ENCODE results near the gene HPN. TPM values are rescaled to one million over a fixed set of nuclear protein-coding genes. Genes with fewer than 3 reads are reported as not detected.
A peak's percentile ranks its signal among the peaks of the same experiment; 100 is the strongest.

HPN gene
- polyA plus RNA-seq, 4 donors = 92.2 to 137 (median 98.5) TPM

DNA sequence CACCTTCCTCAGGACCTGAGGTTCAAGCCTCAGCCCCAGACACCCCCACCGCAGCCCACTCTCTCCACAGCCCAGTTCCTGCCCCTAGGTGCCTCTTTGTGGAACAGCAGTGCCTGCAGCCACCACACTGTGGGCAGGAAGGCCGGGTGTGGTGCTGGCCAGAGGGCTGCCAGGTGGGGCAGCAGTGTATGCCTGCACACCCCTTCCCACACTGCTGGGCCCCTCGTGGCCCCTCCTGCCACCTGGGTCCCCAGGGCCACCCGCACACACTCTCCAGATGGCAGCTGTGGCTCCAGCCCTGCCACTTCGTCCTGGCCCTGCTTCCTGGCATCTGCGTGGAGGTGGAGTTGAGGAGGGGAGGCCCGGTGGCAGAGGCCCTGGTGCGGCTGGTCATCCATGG, 35.1 kb downstream of the HPN start:
- no peak for DNase-seq (ENCODE audit: low read depth in 4 of 4, low spot score in 3 of 4)

DNA sequence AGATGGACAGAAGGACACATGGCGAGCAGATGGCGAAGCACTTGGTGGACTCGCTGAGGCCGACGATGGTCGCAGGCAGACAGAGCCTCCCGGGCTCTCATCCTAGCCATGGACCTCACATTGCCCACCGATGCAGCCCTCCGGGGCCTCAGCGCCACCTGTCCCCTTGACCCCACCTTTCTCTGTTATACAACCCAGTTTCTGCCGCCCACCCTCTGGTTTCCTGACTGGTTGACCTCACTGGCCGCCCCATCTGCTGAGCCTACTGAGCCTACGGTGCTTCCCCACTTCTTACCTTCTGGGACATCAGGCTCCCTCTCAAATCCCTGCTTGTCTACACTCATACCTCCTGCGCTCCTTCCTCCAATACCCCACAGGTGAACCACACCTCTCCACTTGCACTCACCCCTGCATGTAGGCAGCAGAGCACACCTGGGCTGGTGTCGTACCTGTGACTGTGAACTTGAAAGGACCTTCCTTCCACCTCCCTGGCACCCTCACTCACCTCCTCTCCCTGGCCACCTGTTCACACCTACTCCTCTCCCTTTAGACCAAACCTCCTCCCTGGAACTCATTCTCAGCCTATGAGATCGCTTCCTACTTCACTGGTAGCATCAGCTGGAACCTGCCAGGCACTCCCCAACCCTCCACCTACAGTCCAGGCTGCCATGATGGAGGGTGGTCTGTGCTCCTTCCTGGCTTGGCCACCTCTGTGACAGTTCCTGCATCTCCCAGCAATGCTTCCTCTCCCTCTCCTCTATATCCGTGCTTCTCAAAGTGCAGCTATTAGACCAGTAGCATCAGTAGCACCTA, 36.1 kb downstream of the HPN start:
- DNase-seq (ENCODE audit: low read depth in 4 of 4, low spot score in 3 of 4) = no peak

DNA sequence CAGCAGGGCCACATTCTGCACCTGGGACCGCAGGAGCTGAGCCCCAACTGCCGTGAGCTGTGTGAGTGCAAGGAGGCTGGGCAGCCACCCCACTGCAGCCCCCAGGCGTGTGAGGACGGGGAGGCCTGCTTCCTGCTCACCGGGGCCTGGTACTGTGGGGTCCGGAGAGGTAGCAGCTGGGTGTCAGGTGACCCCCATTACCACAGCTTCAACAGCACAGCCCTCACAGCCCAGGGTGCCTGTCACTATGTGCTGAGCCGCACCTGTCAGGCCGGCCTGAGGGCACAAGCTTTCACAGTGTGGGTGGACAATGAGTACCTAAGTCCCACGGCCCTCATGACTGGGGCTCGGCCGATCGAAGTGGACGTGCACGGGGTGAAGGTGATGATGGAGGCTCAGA, 38.3 kb downstream of the HPN start:
- no peak for DNase-seq (ENCODE audit: low read depth in 4 of 4, low spot score in 3 of 4)

DNA sequence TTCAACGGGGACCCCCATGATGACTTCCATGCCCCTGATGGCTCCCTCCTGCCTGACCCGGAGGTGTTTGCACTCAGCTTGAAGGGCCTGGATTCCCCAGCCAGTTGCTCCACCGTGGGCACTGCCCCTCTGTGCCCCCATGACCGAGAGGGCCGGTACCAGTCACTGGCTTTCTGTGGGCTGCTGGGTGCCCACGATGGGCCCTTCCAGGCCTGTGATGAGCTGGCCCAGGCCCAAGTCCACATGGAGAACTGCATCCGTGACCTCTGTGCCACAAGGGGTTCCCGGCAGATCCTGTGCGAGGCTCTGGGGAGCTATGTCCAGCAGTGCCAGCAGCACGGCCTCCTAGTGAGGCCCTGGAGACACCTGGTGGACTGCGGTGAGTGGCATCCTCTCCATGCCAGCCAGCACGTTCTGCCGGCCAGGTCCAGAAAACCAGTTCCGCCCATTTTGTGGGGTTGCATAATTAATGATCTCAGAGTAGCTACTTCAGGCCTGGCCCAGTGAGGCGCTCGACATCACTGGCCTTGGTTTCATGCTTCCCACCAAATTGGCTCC, 39.2 kb downstream of the HPN start:
- no peak for DNase-seq (ENCODE audit: low read depth in 4 of 4, low spot score in 3 of 4)

DNA sequence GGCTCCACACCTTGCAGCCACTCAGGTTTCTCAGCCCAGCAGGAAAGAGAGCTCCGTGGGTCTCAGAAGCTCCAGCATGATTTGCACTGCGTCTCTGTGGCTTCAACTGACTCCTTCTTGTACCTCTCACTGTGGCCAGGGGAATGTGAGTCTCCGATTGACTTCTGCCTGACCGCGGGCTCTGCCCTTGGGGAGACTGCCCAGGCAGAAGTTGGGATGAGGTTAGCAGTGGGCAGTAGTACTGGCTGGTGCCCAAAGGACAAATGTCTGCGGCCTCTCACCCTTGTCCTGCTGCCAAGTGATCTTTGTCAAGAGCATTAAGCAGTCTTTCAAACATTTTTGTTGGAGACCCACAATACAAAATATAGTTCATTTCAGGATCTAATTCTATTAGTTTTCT, 39.7 kb downstream of the HPN start:
- DNase-seq (ENCODE audit: low read depth in 4 of 4, low spot score in 3 of 4) = no peak

DNA sequence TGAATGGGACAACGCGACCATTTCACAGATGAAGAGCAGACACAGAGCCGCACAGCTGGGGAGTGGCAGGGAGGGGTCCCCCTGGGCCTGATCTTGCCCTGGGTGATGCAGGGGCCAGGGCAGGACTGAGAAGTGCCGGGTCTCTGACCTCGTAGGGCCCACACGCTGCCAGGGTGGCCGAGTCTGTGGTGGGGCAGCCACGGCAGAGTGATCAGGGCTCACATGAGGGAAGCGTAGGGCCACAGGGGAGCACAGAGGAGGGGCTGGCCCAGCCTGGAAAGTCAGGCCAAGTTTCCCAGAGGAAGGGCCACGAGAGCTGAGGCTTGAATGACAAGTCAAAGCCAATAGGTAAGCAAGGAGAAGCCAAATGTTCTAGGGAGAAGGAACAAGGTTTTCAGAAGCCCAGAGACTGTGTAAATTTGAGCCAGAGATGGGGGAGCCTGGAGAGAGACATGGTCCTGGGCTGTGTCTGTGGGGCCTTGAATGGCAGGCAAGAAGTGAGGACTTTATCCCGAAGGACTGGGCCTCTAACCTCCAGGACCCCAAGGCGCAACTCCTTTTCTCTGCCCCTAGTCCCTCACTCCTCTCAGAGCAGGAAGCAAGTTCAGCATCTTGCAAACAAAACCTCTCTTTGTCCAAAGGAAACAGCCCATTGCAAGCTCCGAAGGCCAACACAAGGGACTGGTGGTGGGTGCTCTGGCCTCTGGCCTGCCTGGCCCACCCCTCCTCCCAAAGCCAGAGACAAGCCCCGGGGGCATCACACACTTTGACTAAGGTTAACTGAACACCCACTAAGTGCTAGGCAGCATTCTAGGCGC, 42.4 kb downstream of the HPN start:
- DNase-seq (ENCODE audit: low read depth in 4 of 4, low spot score in 3 of 4) = no peak

DNA sequence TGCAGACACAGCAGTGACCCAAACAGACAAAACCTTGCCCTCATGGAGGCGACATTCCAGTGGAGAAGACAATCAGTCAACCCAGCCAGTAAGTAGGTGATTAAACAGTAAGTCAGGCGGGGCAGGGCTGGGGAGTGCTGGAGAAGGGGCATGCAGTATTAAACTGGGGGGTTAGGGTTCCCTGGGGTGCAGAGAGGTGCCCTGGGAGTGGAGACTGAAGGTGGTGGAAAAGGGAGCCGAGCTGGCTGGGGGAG, 42.9 kb downstream of the HPN start:
- no peak for DNase-seq (ENCODE audit: low read depth in 4 of 4, low spot score in 3 of 4)

DNA sequence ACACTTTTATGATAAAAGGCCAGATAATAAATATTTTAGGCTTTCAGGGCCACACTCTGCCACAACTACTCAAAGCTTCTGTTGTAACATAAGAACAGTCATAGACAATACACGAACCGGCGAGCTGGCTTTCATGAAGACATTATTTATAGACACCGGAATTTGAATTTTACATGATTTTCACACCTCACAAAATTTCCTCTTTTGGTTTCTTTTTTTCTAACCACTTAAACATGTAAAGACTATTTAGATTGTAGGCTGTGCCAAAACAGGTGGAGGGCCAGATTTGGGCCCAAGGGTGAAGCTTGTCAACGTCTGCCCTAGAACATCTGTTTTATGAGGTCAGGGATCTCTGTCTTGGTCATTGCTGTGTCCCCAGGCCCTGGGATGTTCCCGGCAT, 44.4 kb downstream of the HPN start:
- no peak for DNase-seq (ENCODE audit: low read depth in 4 of 4, low spot score in 3 of 4)

DNA sequence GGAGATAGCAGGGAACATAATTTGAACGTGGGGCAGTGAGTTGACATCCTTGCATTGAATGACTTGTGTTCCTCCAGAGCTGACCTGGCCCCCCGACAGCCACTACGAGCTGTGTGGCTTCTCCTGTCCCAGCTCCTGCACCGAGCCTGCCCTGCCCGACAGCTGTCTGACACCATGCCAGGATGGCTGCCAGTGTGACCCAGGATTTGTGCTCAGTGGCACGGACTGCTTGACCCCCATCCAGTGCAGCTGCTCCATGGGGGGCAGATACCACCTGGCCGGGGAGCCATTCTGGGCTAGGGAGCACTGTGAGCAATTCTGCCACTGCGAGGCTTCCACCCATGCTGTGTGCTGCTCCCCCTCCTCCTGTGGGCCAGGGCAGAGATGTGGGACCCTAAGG, 44.9 kb downstream of the HPN start:
- no peak for DNase-seq (ENCODE audit: low read depth in 4 of 4, low spot score in 3 of 4)

DNA sequence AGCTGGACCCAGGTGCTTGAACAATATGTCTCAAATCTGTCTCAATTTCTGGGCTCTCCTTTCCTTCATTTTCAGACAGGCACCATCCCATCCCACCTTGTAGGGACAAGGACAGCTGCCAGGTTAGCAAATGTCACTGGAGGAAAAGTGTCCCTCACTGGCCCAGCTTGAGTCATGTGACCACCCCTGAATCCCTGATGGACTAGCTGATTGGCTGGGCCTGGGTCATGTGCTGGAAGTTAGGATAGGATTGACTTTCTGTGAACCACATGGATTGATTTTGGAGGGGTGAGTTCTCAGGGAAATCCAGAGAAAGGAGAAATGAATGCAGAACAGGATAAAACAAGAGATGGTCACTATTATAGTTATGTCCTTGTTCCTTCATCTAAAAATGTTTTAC, 45.9 kb downstream of the HPN start:
- no peak for DNase-seq (ENCODE audit: low read depth in 4 of 4, low spot score in 3 of 4)

DNA sequence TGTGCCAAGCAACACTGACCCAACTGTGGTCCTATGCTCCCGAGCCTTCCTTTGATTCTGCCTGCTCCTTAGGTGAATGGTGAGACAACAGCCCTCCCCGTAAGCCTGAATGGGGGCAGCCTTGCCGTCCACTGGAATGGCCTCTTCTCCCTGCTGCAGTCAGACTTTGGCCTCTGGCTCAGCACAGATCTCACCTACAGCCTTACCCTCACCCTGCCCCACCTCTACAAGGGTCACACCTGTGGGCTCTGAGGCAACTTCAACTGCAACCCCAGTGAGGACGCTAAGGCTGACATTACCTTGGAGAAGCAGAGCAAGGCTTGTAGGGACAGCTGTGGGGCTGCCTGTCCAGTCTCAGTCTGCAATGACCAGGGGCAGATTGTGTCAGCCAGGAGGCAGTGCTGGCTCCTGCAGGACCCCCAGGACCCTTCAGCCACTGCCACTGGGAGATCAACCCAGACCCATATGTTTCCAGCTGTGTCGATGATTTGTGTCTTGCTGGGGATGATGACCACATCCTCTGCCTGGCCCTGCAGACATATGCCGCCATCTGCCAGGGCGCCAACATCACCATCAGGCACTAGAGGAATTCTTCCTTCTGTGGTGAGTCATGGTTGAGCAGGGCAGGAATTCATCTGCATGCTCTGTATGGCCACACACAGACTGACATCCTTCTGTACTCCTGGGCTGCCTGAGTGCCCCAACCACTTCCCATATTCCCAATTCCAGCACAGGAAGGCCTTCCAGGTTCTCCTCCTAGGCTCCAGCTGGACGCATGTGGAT, 46.8 kb downstream of the HPN start:
- DNase-seq (ENCODE audit: low read depth in 4 of 4, low spot score in 3 of 4) = no peak

DNA sequence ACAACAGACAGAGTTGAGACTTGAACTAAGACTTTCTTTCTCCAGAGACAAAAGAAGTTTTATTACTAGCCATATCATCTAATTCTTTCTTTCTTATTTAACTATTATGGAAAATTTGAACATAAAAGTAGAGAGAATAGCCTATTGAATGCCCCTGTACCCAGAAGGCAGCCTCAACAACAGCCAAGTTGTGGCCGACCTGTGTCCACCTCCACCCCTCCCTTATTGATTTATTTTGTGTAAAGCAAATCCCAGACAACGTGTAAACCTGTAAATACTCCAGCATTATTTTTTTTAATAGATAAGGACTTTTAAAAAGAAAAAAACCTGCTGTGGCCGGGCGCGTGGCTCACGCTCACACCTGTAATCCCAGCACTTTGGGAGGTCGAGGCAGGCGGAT, 48.0 kb downstream of the HPN start:
- DNase-seq (ENCODE audit: low read depth in 4 of 4, low spot score in 3 of 4) = no peak

DNA sequence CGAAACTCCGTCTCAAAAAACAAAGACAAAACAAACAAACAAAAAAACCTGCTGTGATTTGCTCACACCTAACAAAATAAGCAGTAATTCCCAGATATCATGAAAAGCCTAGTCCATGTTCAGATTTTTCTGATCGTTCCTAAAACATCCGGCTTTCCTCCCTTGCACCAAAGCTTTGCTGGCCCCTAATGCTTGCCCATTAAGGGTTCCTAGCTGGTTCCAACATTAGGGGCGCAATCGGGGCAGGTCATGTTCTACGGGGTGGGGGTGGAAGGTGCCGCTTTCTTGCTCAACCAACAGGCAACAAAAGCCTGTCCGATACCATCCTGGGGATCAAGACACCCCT, 48.6 kb downstream of the HPN start:
- no peak for DNase-seq (ENCODE audit: low read depth in 4 of 4, low spot score in 3 of 4)

DNA sequence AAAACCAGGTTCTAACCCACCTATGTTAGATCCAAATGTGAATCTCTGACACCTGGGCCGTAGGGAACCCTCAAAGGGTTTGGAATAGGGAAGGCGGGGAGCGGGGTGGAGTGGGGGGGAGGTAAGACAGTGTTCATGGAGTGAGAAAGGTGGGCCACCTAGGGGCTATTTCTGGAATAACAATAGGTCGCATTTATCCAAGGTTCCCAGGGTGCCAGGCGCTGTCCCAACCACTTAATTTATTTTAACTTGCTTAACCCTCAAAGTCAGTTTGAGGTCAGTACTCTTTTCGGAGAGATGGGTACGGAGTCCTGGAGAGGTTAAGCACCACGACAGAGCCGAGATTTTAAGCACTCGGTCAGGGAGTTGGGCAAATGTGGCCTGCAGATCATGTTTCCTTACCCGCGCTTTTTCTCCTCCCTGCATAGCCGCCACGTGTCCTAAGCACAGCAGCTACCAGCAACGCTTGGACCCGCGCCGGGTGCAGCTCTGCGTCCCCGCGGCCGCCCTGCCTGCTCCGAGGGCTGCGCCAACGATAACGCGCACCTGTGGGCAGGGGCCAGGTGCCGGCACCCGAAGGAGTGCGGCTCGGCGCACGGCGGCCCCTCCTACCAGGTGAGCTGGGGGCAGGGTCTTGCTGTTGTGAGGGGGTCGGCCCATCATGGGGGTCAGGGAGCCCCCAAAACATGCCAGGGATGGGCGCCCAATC, 49.1 kb downstream of the HPN start:
- DNase-seq (ENCODE audit: low read depth in 4 of 4, low spot score in 3 of 4) = peak; percentile 63 to 71 (median 64)

DNA sequence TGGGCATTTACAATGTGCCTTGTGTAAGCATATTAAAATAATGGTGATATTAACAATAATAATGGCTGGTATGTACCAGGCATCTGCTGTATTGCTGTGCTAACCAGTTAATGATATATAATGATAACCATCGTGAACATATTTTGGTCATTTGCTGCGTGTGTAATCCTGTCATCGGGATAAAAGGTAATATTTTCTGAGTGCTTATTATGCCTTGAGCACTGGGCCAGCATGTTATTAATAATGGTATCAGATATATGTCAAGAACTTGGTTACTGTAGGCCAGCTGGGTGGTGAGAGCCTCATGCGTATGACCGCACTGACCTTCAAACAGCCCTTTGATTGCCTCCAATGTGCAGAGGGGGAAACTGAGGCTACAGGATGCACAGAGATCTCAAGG, 51.9 kb downstream of the HPN start:
- no peak for DNase-seq (ENCODE audit: low read depth in 4 of 4, low spot score in 3 of 4)

DNA sequence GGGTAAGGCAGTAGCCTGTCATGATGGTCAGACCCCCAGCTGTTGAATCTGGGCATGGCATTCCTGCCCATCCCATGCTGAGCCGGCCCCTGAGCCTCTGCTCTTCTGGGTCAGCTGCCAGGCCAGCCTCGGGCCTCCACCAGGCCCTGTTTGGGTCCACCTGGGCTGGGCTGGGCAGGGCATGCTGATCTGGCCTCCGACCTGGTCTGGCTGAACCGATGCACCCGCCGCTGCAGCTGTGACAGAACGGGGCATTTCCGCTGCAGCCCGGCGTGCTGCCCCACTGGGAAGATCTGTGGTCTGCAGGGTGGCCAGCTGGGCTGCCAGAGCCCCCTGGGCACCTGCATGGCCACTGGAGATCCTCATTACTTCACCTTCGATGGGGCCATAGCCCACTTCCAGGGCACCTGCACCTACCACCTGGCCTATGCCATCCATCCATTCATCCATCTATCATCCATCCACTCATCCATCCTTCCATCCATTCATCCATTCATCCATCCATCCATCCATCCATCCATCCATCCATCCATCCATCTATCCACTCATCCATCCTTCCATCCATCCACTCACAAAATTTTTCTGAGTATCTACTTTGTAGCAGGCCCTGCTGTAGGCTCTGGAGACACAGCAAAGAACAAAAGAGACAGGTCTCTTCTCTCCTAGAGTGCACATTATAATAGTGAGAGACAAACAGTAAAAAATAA, 52.6 kb downstream of the HPN start:
- DNase-seq (ENCODE audit: low read depth in 4 of 4, low spot score in 3 of 4) = no peak

DNA sequence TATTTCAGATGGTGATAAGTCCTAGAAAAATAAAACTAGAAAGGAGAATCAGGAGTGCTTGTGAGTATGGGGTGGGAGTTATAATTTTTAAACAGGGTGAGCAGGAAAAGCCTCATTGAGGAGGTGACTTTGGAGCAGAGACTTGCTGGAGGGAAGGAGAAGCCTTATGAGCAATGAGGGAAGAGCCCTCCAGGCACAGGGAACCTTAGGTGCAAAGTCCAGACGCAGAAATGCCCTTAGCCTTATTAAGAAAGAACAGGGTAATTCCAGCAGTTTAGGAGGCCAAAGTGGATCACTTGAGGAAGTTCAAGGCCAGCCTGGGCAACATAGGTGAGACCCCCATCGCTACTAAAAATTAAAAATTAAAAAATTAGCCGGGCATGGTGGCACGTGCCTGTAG, 53.1 kb downstream of the HPN start:
- no peak for DNase-seq (ENCODE audit: low read depth in 4 of 4, low spot score in 3 of 4)

DNA sequence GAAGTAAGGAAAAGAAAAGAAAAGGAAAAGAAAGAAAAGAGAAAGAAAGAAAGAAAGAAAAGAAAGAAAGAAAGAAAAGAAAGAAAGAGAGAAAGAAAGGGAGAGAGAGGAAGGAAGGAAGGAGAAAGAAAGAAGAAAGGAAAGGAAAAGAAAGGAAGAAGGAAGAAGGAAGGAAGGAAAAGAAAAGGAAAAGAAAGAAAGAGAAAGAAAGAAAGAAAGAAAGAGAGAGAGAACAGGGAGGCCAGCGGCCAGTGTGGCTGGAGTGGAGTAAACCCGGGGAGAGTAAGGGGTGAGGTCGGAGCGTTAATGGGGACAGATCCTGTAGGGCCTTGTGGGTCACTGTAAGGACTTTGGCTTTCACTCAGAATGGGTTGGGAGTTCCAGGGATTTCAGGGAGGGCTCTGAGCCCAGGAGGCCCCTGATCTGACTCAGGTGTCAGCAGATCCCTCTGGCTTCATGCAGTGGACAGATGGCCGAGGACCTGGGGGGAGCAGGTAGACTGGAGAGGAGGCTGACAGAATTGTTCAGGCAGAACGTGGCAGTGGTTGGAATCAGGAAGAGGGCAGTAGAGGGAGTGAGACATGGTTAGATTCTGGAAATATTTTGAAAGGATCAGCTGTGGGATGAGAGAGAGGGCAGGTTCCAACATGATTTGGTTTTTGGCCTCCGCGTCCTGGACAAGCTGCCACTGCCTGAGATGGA, 54.3 kb downstream of the HPN start:
- no peak for DNase-seq (ENCODE audit: low read depth in 4 of 4, low spot score in 3 of 4)

DNA sequence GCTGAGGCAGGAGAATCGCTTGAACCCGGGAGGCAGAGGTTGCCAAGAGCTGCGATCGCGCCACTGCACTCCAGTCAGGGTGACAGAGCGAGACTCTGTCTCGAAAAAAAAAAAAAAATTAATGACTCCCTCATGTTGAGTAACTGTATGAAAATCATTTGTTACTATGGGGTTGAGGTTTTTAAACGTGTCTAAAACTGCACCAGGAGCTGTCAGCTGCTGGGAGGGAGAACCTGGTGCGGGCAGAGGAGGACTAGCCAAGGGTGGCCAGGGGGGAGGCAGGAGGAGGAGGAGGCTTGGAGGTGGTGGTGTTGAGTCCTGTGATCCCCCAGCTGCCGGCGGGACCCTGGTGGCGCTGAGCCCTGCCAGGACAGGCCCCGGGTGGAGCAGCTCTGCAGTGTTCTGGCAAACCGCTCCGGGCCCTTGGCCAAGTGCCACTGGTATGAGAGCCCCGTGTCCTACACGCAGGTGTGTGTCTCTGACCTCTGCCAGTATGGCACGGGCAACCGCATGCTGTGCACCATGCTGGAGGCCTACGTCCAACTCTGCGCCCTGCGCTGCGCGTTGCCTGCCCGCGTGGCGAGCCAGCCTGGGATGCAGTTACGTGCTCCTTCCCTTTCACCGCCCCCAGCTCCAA, 57.0 kb downstream of the HPN start:
- DNase-seq (ENCODE audit: low read depth in 4 of 4, low spot score in 3 of 4) = no peak
